Esophagus (tissue), 2 donors: ENCODE results near the gene MSI2. TPM values are rescaled to one million over a fixed set of nuclear protein-coding genes. Genes with fewer than 3 reads are reported as not detected.

Experiments
- H3K27ac ChIP-seq, 2 donors: one replicate each; pipeline ENCODE4 v1.5.1; 2013; ENCODE audit warnings: low read depth in 2 of 2, mild to moderate bottlenecking in 2 of 2, inconsistent platforms in 1 of 2, low read length in 1 of 2, moderate library complexity in 1 of 2
- H3K27me3 ChIP-seq, 2 donors: one replicate each; pipeline ENCODE4 v1.6.1; 2013; ENCODE audit warnings: low read length in 2 of 2, control low read depth in 1 of 2, mild to moderate bottlenecking in 1 of 2; ENCODE audit not compliant: insufficient read depth in 2 of 2, control insufficient read depth in 1 of 2
- H3K36me3 ChIP-seq, 2 donors: one replicate each; pipeline ENCODE4 v1.6.1; 2013; ENCODE audit warnings: low read length in 1 of 2; ENCODE audit not compliant: control insufficient read depth in 2 of 2, insufficient read depth in 2 of 2
- H3K4me1 ChIP-seq, 2 donors: one replicate each; pipeline ENCODE4 v1.6.1; 2013; ENCODE audit warnings: low read length in 1 of 2; ENCODE audit not compliant: control insufficient read depth in 2 of 2, insufficient read depth in 2 of 2
- H3K4me3 ChIP-seq, 2 donors: one replicate each; pipeline ENCODE4 v1.5.1; 2013; ENCODE audit warnings: low read length in 2 of 2, mild to moderate bottlenecking in 2 of 2, low read depth in 1 of 2, moderate library complexity in 1 of 2
- H3K9me3 ChIP-seq, 2 donors: one replicate each; pipeline ENCODE4 v1.6.1; 2013; ENCODE audit warnings: mild to moderate bottlenecking in 2 of 2, low read depth in 1 of 2, low read length in 1 of 2, moderate library complexity in 1 of 2; ENCODE audit not compliant: control insufficient read depth in 2 of 2, insufficient read depth in 1 of 2
- WGBS, 2 donors: extraction: QIAGEN DNeasy Blood & Tissue Kit; methylation state at CpG; one replicate each; pipeline ENCODE4 v1.1.7; 2013; 5-methylcytosine and 5-hydroxymethylcytosine counted together
- polyA plus RNA-seq, 2 donors: library from polyadenylated mRNA; stranded (reverse); fragments of 200-250 nt; gene quantifications; one replicate each; pipeline ENCODE4 v1.2.3, GENCODE V29; 2013
- donor health status: healthy with polysubstance abuse.
- donor health status: Bipolar disorder and iron deficiency.

Gene MSI2
- polyA plus RNA-seq, 2 donors = 7.8 to 8.2 TPM

DNA sequence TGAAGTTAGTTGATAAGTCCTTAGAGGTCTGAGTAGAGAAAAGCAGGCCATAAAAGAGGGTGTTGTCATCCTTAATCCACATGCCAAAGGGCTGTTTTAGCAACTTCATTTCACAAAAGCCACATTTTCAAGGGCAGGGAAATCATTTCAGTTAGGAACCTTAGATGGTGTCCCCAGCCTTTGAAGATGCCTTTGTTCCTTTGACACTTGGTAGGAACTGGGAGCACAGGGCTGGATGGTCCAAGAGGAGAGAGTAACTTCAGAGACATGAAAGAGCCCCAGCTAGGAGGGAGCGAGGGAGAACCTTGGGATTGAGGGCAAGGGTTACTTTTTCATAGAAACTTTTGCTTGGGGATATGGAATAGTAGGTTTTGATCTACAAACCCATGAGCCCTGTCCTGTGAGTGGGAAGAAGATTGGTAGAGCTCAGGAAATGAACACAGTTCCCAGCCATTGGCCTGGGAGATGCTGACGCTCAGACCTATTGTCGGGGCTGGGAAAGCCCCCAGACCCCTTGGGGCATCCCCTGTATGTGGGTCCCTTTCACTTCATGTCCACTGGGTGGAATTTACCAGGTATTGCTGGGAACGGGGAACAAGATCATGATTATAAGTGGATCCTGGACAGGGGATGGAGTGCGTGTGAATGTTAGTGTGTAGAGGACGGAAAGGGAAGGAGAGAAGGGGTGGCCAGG is 18.9 kb downstream of the MSI2 start:
- 88 to 91% methylated on average over 6 of the region's 6 CpGs for WGBS, 2 donors

DNA sequence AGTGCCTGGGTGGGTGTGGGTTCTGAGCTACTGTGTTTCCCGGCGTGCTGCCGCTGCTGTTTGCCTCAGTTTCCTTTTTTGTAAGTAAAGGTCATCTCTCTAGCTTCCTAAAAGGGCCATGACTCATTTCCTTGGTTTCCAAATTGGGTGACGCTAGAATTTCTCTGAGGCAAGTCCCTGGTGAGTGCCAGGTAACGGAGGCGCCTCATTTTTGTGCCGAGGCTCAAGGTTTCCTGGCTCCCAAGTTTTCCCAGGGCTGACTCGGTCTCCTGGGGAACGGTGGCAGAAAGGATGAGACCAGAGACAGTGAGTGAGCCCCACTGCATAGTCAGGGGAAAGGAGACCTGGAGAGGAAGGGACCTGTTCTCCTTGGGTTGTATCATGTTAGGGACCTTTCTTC is 20.3 kb downstream of the MSI2 start:
- Histone ChIP-seq H3K4me3 (no peak overlapping the region), H3K36me3 (peaks cover 4 to 12% of the 10 kb centered on the region in 2 donors), H3K27ac (no peak overlapping the region), H3K27me3 (no peaks in the 10 kb centered on the region), H3K4me1 (peaks cover 0 to 4% of the 10 kb centered on the region in 2 donors), H3K9me3 (no peaks in the 10 kb centered on the region)
- WGBS, 2 donors = 88 to 90% methylated on average over 9 of the region's 9 CpGs

More for the DNA sequence above, 18.9 kb downstream of the MSI2 start:
- H3K27ac ChIP-seq = no peak overlapping the region
- no peak overlapping the region for H3K4me3 ChIP-seq
- no peaks in the 10 kb centered on the region for H3K9me3 ChIP-seq
- peaks cover 0 to 4% of the 10 kb centered on the region in 2 donors for H3K4me1 ChIP-seq
- H3K36me3 ChIP-seq = peaks cover 4 to 17% of the 10 kb centered on the region in 2 donors
- H3K27me3 ChIP-seq = no peaks in the 10 kb centered on the region

GRCh38 chr17:57277923-57278604 is 21.7 kb downstream of the MSI2 start:
- Histone ChIP-seq H3K27ac (no peak overlapping the region), H3K9me3 (no peaks in the 10 kb centered on the region), H3K27me3 (no peaks in the 10 kb centered on the region), H3K4me1 (peaks cover 0 to 4% of the 10 kb centered on the region in 2 donors), H3K36me3 (peaks cover 4 to 10% of the 10 kb centered on the region in 2 donors), H3K4me3 (no peak overlapping the region)
- WGBS, 2 donors = 85 to 89% methylated on average over 8 of the region's 8 CpGs

DNA sequence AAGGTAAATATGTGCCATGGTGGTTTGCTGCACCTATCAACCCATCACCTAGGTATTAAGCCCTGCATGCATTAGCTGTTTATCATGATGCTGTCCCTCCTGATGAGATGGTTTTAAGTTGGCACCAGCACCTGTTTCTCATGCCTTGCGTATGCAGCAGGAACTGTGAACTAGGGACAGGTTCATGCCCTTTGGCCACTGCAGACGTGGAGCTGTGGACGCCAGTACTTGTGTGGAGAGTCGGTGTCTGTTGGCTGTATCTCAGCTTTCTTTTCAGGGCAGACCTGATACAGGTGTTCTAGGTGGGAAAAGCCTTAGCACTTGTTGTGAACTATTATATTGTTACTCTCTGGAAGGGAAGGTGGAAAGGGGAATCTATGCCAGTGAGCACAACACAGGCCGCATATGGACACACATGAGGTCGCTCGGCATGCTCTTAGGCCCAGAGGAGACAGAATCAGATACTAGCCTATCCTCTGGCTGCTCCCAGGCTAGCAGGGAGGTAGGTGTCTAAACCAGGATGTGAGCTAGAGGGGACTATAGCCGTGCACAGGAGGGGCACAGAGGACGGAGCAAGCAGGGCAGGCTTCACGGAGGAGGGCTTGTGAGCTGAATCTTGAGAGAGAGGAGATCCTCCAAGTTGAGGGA is 22.5 kb downstream of the MSI2 start:
- Histone ChIP-seq H3K9me3 (no peaks in the 10 kb centered on the region), H3K4me3 (no peak overlapping the region), H3K27me3 (no peaks in the 10 kb centered on the region), H3K27ac (no peak overlapping the region), H3K4me1 (peaks cover 0 to 4% of the 10 kb centered on the region in 2 donors), H3K36me3 (peaks cover 4 to 7% of the 10 kb centered on the region in 2 donors)
- WGBS, 2 donors = 94 to 96% methylated on average over 10 of the region's 10 CpGs

DNA sequence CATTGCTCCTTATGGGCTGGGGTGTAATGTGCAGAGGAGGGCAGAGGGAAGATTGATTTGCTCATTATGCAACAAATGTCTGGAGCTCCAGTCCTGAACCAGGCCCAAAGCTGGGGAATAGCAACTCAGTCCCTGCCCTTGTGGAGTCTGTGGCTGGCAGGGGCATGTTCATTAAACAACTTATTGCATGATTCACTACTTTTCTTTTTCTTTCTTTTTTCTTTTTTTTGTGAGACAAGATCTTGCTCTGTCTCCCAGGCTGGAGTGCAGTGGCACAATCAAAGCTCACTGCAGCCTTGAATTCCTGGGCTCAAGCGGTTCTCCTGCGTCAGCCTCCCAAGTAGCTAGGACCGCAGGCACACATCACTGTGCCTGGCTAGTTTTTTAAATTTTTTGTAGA is 23.1 kb downstream of the MSI2 start:
- Histone ChIP-seq H3K4me1 (peaks cover 0 to 4% of the 10 kb centered on the region in 2 donors), H3K36me3 (peaks cover 4% of the 10 kb centered on the region in 2 donors), H3K9me3 (no peaks in the 10 kb centered on the region), H3K4me3 (no peak overlapping the region), H3K27ac (no peak overlapping the region), H3K27me3 (no peaks in the 10 kb centered on the region)
- WGBS, 2 donors = 96 to 97% methylated on average over 3 of the region's 3 CpGs

- no peaks in the 10 kb centered on the region for H3K27me3 ChIP-seq
These were observed 25.6 kb downstream of the MSI2 start for GRCh38 chr17:57281887-57282286.

GRCh38 chr17:57282296-57282695 is 26.0 kb downstream of the MSI2 start:
- H3K36me3 ChIP-seq = peaks cover 0 to 3% of the 10 kb centered on the region in 2 donors
- H3K27ac ChIP-seq = no peak overlapping the region
- 90 to 92% methylated on average over 1 of the region's 1 CpG for whole genome bisulfite sequencing, 2 donors

More at GRCh38 chr17:57281887-57282286, 25.6 kb downstream of the MSI2 start:
- no peaks in the 10 kb centered on the region for H3K4me1 ChIP-seq
- no peak overlapping the region for H3K27ac ChIP-seq
- 81 to 91% methylated on average over 4 of the region's 4 CpGs for WGBS, 2 donors
- peaks cover 0 to 3% of the 10 kb centered on the region in 2 donors for H3K36me3 ChIP-seq
- H3K9me3 ChIP-seq = no peaks in the 10 kb centered on the region
- H3K4me3 ChIP-seq = no peak overlapping the region

DNA sequence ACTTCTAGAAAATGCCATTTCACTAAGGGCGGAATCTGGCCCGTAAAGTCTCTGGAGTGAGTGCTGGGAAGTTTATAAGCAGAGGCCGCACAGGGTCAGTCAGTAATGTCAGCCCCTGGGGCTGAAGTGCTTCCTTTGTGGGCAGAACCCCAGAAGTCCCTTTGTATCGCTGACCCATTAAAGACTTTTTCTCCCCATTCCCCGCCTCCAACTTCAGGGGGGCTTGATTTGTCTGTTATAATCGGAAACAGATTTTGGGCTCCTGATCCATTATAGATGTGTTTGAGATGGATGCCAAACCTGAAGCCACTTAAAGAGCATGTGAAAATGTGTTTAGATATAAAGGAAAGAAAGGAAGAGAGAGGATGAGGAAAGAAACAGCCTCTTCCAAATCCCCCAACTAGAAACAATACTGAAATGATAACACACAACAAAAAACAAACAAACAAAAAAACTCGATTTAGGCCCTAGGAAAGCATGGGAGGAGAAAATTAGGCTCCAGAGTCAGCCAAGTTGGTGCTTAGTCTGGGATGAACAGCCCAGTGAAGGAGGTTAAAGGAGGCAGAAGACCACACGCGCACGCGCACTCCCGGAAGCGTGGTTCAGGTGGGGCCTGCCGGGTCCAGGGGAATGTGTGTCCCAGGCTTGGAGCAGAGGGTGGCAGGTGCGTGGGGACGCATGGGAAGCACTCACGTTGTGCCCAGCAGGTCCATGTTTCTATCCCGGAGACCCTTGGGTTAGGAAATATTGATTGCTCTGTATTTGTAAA is 27.1 kb downstream of the MSI2 start:
- Histone ChIP-seq H3K36me3 (peaks cover 0 to 3% of the 10 kb centered on the region in 2 donors), H3K27ac (no peak overlapping the region)
- WGBS, 2 donors = 88 to 93% methylated on average over 18 of the region's 18 CpGs

More at GRCh38 chr17:57282296-57282695, 26.0 kb downstream of the MSI2 start:
- Histone ChIP-seq H3K9me3 (no peaks in the 10 kb centered on the region), H3K4me1 (peaks cover 0 to 1% of the 10 kb centered on the region in 2 donors), H3K27me3 (no peaks in the 10 kb centered on the region), H3K4me3 (no peak overlapping the region)

GRCh38 chr17:57284583-57284982 is 28.3 kb downstream of the MSI2 start:
- Histone ChIP-seq H3K27ac (no peak overlapping the region), H3K27me3 (no peaks in the 10 kb centered on the region), H3K9me3 (no peaks in the 10 kb centered on the region), H3K4me1 (peaks cover 0 to 4% of the 10 kb centered on the region in 2 donors), H3K36me3 (no peaks in the 10 kb centered on the region), H3K4me3 (no peak overlapping the region)
- 70 to 78% methylated on average over 3 of the region's 3 CpGs for WGBS, 2 donors

More for the DNA sequence above, 27.1 kb downstream of the MSI2 start:
- peaks cover 0 to 4% of the 10 kb centered on the region in 2 donors for H3K4me1 ChIP-seq
- H3K4me3 ChIP-seq = no peak overlapping the region
- H3K9me3 ChIP-seq = no peaks in the 10 kb centered on the region
- H3K27me3 ChIP-seq = no peaks in the 10 kb centered on the region
